GM08714 (cell line): ENCODE results near the gene TJP2.
"Not testable (repeated sequence)": the region's sequence is repeated elsewhere in the genome, so short reads cannot be mapped to it uniquely, and the experiment has no call there.

Experiments
- H3K4me3 ChIP-seq: fragments of 200-500 bp; sonication (Bioruptor generic); 2 replicates; pipeline ENCODE4 v1.5.1; 2014; ENCODE audit warnings: mild to moderate bottlenecking, low read length, inconsistent platforms
- ZNF274 ChIP-seq: IDR thresholded peaks from 2 replicates; pipeline ENCODE4 v1.6.1; 2012; ENCODE audit warnings: mild to moderate bottlenecking, low read depth, low read length

TJP2 gene

DNA sequence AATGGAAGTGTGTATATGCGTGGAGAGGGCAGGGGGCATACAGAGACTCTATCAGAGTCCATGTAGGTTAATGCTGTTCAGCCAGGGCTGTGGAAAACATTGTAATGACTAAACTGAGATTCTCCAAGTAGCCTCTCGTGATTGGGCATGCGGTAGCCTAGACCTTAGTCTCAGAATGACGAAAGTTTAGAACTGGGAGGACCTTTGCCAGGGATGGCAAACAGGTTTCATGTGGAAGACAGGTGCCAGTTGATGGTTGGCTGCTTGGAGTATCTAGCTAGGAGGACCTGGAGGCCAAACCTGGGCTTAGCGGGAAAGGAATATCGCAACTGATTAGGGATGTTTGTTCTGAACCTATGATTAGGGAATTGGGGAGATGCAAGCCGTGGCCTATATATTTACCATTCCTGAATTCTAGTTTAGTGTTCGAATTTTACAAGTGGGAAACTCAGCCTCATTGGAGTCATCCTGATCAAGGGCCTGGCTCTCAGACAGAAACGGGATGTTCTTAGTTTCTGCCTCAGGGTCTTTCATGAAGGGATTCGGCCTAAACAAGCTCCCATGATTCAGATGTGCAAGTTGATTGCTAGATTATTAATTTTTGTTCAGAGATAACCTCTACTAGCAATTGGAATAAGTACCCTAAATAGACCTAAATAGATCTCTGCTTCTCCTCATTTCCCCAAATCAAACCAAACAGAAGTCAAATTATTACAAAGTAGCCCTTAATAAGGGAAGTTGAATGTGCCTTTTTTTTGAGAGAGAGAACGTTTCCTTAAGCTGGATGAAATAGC, 26.8 kb upstream of the TJP2 start:
- no peak overlapping the region for H3K4me3 ChIP-seq
- no peak for TF ChIP-seq ZNF274

- TF ChIP-seq ZNF274, result no peak
- H3K4me3 ChIP-seq, result no peak overlapping the region
Observed at GRCh38 chr9:69149321-69149807, 24.7 kb upstream of the TJP2 start.

- no peak for TF ChIP-seq ZNF274
- no peak overlapping the region for H3K4me3 ChIP-seq
Observed at GRCh38 chr9:69151506-69151905, 22.6 kb upstream of the TJP2 start.

DNA sequence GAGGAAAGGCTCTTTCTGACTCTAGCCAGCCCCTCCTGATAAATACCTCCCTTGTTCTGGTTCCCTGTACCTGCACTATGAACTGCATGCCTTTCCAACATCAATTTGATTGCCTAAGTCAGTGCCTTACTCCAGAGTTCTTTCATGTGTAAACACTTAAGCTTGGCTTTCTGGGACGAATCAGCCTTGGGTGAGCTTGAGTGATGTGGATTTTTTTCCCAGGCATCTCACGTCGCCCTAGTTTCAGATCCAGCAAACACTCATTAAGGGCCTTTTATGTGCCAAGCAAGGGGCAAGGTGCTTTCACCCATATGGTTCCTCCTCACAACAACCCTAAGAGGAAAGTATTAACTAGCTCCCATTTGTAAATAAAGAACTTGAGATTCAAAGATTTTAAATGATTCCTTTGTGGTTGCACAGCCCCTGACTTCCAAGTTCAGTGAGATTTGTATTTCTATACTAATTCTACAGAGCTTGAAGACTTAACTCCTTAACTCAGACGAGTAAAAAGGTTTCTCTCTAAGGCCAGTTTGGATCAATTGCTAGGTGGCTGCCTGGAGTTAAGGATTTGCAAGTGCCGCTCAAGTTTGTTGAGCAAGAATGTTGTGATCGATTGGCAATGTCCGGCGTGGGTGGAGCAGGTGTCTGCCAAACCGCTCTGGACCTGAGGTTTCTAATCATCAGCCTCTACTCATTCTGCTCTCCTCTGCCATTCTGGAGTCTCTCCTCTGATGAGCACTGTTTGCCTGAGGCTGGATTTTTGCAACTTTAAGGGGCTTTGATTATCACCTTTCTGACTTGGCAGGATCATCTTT, 20.2 kb upstream of the TJP2 start:
- no peak for TF ChIP-seq ZNF274
- H3K4me3 ChIP-seq, result no peak overlapping the region

DNA sequence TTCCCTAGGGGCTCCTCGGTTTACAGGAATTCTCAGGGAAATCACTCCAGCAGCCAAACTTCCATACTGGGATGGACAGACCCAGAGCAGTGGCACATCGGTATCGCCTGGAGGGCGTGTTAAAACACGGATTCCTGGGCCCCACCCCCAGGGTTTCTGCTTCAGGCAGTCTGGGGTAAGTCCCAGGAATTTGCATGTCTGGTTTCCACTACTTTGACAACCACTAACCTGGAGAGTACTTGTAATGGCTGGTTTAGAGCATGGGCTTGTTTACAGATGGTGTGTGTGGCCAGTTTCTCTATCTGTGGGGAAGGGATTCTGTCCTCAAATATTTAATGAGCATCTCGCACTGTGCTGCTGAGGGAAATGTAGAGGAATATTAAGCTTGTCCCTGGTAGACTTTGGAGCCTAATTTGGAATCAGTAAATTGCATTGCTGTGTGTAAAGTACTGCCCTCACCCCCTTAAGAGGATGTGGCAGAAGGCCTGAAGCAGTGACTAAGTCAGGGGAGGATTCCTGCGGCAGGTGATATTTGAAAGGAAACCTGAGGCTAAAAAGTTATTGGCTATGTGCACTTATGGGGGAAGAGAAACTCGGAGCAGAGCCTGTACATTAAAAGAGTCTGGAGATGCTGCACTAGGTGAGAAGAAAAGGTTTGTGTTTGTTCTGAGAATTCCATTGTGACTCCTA, 18.6 kb upstream of the TJP2 start:
- no peak overlapping the region for H3K4me3 ChIP-seq
- no peak for TF ChIP-seq ZNF274

GRCh38 chr9:69157751-69158466, 16.2 kb upstream of the TJP2 start:
- no peak for TF ChIP-seq ZNF274
- H3K4me3 ChIP-seq, result no peak overlapping the region

- no peak for TF ChIP-seq ZNF274
- no peak overlapping the region for H3K4me3 ChIP-seq
Observed at GRCh38 chr9:69158471-69158870, 15.6 kb upstream of the TJP2 start.

DNA sequence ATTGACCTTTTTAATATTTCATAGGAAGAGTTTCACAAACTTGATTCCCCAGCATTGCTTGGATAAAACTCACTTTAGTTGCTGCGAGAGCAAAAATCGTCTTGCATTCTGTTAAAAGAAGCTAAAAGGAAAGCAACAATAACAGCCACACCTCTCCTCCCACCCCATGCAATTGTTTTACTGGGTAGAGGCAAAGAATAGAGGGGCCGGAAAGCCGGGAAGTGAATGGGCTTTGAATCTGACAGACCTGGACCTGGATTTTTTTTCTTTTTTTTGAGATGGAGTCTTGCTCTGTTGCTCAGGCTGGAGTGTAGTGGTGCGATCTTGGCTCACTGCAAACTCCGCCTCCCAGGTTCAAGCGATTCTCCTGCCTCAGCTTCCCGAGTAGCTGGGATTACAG, 9.5 kb upstream of the TJP2 start:
- H3K4me3 ChIP-seq, result not testable (repeated sequence)

GRCh38 chr9:69165581-69165980, 8.5 kb upstream of the TJP2 start:
- no peak for TF ChIP-seq ZNF274
- no peak overlapping the region for H3K4me3 ChIP-seq

DNA sequence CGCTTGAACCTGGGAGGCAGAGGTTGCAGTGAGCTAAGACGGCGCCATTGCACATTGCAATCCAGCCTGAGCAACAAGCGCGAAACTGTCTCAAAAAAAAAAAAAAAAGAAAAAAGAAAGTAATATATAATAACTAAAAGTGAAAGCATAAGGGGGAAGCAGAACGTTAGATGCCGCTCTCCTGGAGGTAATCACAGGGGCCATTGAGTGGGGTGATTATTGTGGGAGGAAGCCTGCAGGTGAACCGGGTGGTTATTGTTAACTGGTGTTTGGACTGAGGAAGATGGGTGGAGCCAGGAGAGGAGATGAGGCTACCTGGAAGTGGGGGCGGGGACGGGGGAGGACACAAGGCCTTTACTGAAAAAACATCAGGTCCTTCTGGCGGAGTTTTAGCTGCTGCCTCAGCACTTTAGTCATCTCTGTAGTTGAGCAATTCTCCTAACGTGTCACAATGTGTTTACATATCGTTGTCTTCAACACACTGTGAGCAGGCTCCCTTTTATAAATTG, 5.3 kb upstream of the TJP2 start:
- H3K4me3 ChIP-seq, result peak overlapping the region; percentile 55; the same call in 1 of the 2 replicates
- TF ChIP-seq ZNF274, result no peak

DNA sequence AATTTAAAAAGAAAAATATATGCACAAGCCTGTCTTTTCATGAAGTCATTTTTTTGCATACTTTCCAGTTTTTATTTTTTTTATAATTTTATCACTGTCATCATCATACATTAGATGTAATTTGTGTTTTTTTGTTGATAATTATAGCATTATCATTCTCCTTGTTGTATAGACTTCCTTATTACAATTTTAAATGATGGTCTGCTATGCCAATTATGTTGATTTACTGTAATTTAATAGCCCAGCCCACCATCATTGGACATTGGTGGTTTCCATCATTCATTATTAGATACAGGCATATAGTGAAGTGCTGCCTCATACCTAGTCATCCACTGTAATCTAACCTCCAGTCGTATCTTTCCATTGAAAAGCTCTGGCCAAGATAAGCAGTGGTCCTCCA, 3.8 kb upstream of the TJP2 start:
- H3K4me3 ChIP-seq, result no peak overlapping the region
- TF ChIP-seq ZNF274, result no peak

DNA sequence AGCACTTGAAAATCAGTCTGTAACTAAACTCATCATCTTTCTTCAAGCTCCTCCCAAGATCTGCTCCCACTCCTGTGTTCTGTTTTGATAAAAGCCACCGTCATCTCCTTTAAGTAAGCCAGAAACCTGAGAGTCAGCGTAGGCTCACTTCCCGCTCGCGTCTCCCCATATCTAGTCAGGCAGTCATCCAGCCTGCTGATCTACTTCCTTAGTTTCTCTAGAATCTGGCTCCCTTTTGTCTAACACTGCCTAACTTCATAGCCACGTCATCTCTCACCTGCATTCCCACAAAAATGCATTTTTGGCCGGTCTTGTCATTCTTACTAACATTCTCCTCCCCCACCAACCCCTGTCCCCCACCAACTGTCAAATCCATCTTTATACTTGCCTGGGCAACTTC, 3.0 kb upstream of the TJP2 start:
- no peak for TF ChIP-seq ZNF274
- no peak overlapping the region for H3K4me3 ChIP-seq

DNA sequence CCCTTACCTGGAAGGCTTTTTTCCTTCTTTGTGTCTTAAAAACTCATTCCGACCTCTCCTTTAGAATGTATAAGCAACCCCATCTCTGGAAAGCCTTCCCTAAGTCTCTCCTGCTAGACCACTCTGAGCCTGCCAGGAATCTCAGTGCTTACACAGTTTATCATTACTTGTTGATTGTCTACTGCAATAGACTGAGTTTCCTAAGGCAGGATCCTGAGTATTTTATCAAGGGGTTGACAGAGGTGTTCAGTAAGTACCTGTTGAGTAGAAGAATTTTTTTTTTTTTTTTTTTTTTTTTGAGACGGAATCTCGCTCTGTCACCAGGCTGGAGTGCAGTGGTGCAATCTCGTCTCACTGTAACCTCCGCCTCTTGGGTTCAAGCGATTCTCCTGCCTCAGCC, 2.6 kb upstream of the TJP2 start:
- H3K4me3 ChIP-seq, result no peak overlapping the region
- TF ChIP-seq ZNF274, result no peak

DNA sequence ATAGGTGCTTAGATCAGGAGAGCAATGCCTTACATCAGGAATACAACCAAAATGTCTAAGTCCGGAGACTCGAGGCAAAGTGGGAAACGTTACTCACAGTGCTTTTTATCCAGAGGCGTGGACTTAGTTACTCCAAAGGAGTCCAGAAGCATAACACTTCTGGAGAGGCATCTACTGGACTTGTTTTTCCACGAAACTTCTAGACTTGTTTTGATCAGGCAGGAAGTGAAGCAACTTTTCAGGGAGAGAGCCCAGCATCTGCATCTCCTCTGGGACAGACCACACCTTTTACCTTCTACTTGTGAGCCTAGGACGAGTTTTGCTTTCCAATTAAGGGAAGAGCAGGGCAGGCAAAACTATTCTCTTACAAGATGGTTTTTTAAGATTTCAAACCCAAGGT, 1.2 kb upstream of the TJP2 start:
- no peak overlapping the region for H3K4me3 ChIP-seq
- no peak for TF ChIP-seq ZNF274

- no peak for TF ChIP-seq ZNF274
- H3K4me3 ChIP-seq, result peak overlapping the region; percentile 93; the same call in 1 of the 2 replicates
Observed at GRCh38 chr9:69173497-69173890, 583 bp upstream of the TJP2 start.
